ENCODE results near the gene MYL2. TPM values are rescaled to one million over a fixed set of nuclear protein-coding genes. Genes with fewer than 3 reads are reported as not detected.

MYL2 gene
- polyA plus RNA-seq, 1 donor (not counting 4 experiments of a cell fraction or from before 2014, with no cell fraction given), result 0.08 TPM

- dilution Hi-C loops (cut with MboI; ENCODE audit: extremely low pct_ligation_motif_present, low sequenced_read_pairs), result no loop called here
- H3K27ac ChIP-seq (ENCODE audit: control insufficient read depth, insufficient read depth, low read length), result no peak overlapping the region
Measured at GRCh38 chr12:110874781-110875180, 45.6 kb downstream of the MYL2 start.

GRCh38 chr12:110874351-110874750, 46.0 kb downstream of the MYL2 start:
- Histone ChIP-seq H3K27ac (ENCODE audit: control insufficient read depth, insufficient read depth, low read length) (no peak overlapping the region), H4K20me1 (ENCODE audit: control insufficient read depth, extremely low read depth, insufficient read depth, low read length) (no peaks in the 10 kb centered on the region), H3K4me3 (ENCODE audit: control insufficient read depth in 2 of 3, extremely low read depth in 1 of 3, insufficient read depth in 2 of 3, low read depth in 1 of 3, low read length in 3 of 3) (no peak overlapping the region), H3K79me2 (ENCODE audit: control insufficient read depth, insufficient read depth, low read length) (no peaks in the 10 kb centered on the region), H3K4me2 (ENCODE audit: control insufficient read depth, extremely low read depth, insufficient read depth, low read depth, low read length) (no peak overlapping the region), H3K4me1 (ENCODE audit: control insufficient read depth, extremely low read depth, insufficient read depth, low read length) (no peaks in the 10 kb centered on the region), H3K27me3 (ENCODE audit: control insufficient read depth, extremely low read depth, insufficient read depth, low read length) (no peaks in the 10 kb centered on the region), H3K9me1 (ENCODE audit: control insufficient read depth, extremely low read depth, insufficient read depth, low read length) (no peaks in the 10 kb centered on the region), H3K9me3 (ENCODE audit: control insufficient read depth, low read depth, low read length) (no peaks in the 10 kb centered on the region), H2AFZ (ENCODE audit: control insufficient read depth, low read length) (no peak overlapping the region), H3K9ac (ENCODE audit: control insufficient read depth, extremely low read depth, insufficient read depth, low read length) (no peak overlapping the region), H3K36me3 (ENCODE audit: control insufficient read depth in 2 of 2, extremely low read depth in 1 of 2, insufficient read depth in 2 of 2, low read length in 2 of 2) (no peaks in the 10 kb centered on the region)
- dilution Hi-C loops (cut with MboI; ENCODE audit: extremely low pct_ligation_motif_present, low sequenced_read_pairs), result no loop called here
- no peak for TF ChIP-seq EZH2 (IDR thresholded peaks at IDR 0.05; ENCODE audit: low read length)
- TF ChIP-seq CTCF (optimal IDR thresholded peaks at IDR 0.05 in 1 of 3, IDR thresholded peaks at IDR 0.05 in 1 of 3, conservative IDR thresholded peaks at IDR 0.05 in 1 of 3; ENCODE audit: extremely low read depth in 1 of 3, insufficient read depth in 2 of 3, low read length in 3 of 3), result no peak
- no peak for DNase-seq (ENCODE audit: low read depth, low spot score)
- FAIRE-seq, result no peak

More at GRCh38 chr12:110874781-110875180, 45.6 kb downstream of the MYL2 start:
- Histone ChIP-seq H3K36me3 (ENCODE audit: control insufficient read depth in 2 of 2, extremely low read depth in 1 of 2, insufficient read depth in 2 of 2, low read length in 2 of 2) (no peaks in the 10 kb centered on the region), H3K9ac (ENCODE audit: control insufficient read depth, extremely low read depth, insufficient read depth, low read length) (no peak overlapping the region), H2AFZ (ENCODE audit: control insufficient read depth, low read length) (no peak overlapping the region), H3K9me1 (ENCODE audit: control insufficient read depth, extremely low read depth, insufficient read depth, low read length) (no peaks in the 10 kb centered on the region), H3K4me1 (ENCODE audit: control insufficient read depth, extremely low read depth, insufficient read depth, low read length) (no peaks in the 10 kb centered on the region), H3K27me3 (ENCODE audit: control insufficient read depth, extremely low read depth, insufficient read depth, low read length) (no peaks in the 10 kb centered on the region), H3K4me2 (ENCODE audit: control insufficient read depth, extremely low read depth, insufficient read depth, low read depth, low read length) (no peak overlapping the region), H3K9me3 (ENCODE audit: control insufficient read depth, low read depth, low read length) (no peaks in the 10 kb centered on the region), H3K4me3 (ENCODE audit: control insufficient read depth in 2 of 3, extremely low read depth in 1 of 3, insufficient read depth in 2 of 3, low read depth in 1 of 3, low read length in 3 of 3) (no peak overlapping the region), H3K79me2 (ENCODE audit: control insufficient read depth, insufficient read depth, low read length) (no peaks in the 10 kb centered on the region), H4K20me1 (ENCODE audit: control insufficient read depth, extremely low read depth, insufficient read depth, low read length) (no peaks in the 10 kb centered on the region)
- no peak for DNase-seq (ENCODE audit: low read depth, low spot score)
- TF ChIP-seq EZH2 (IDR thresholded peaks at IDR 0.05; ENCODE audit: low read length) (no peak), CTCF (optimal IDR thresholded peaks at IDR 0.05 in 1 of 3, IDR thresholded peaks at IDR 0.05 in 1 of 3, conservative IDR thresholded peaks at IDR 0.05 in 1 of 3; ENCODE audit: extremely low read depth in 1 of 3, insufficient read depth in 2 of 3, low read length in 3 of 3) (no peak)
- no peak for FAIRE-seq
